Measurements from ENCODE around the gene FN1.

GRCh38 chr2:215479121-215479520 is 43.3 kb upstream of the FN1 start:
- no peak for TF ChIP-seq CTCF (IDR thresholded peaks at IDR 0.05)
- no peak for TF ChIP-seq EZH2 (IDR thresholded peaks at IDR 0.05; ENCODE audit: borderline replicate concordance, insufficient read depth, low read depth, low read length, poor library complexity, severe bottlenecking)
